UCSD-AML1 (cell line): ENCODE results near the gene FN3K.
"Not testable (repeated sequence)": the region's sequence is repeated elsewhere in the genome, so short reads cannot be mapped to it uniquely, and the experiment has no call there.

Source experiments
- DNase-seq: peaks from one replicate; lab custom pipeline; 2025; ENCODE audit not compliant: unreplicated experiment; lab: John Stamatoyannopoulos, UW

Gene FN3K

DNA sequence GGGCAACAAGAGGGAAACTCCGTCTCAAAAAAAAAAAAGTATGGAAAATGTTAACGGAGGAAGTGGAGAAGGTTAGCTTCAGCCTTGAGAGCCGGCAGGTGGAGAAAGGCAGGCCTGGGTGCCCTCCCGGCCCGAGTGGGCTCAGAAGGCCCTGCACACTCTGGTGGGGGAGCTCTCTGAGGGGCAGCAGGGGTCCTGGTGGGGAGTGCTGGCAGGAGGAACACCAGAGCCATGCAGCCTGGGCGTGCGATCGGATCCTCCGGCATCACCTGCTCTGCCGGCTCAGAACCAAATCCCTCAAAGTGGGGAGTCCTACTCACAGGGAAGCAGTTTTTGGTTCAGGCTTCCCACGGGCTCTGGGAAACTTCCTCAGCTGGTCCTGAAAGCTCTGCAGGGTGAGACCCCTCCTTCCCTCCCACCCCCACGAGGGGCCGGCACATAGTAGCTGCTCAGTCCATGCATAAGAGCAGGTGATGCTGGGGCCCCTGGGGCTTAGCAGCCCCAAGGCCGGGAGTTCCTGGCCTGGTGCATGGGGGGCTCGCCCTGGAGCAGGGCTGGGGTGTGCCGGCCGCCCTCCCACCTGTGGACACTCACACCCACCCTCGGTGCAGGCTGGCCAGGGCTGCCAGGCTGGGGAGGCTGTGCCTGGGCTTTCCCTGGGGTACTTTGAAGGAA, 1.2 kb downstream of the FN3K start:
- DNase-seq, result no peak

DNA sequence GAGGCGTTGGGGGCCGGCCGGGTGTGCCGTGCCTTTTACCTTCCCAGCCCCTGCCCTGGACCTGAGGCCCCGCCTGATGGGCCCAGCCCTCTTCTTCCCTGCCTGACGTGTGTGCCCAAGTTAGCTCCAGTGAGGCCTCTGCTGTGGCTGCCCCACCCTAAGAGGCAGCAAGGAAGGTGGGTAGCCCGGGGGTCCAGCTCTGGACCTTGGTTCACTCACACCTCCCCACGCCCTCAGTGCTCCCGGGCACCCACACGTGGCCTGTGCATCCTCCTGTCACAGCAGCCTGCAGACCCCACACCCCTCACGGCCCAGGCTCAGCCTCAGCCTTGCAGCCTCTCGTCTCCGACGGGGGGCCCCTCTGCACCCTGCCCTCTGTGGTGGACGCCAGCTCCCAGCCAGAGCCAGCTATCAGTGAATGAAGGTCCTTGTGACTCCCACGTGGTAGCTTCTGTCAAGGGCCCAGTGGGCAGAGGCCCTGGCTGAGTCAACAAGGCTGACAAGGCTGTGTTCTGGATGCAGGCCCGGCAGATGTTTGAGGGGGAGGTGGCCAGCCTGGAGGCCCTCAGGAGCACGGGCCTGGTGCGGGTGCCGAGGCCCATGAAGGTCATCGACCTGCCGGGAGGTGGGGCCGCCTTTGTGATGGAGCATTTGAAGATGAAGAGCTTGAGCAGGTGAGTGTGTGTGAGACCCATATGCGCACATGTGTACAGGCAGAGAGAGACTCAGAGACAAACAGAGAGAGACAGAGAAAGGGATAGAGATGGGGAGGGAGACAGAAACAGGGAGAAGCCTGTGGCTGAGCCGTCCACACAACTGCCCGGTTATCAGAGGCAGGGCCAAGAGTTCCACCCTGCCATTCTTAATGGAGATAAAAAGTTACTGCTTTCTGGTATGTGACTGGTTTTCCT, 2.8 kb downstream of the FN3K start:
- DNase-seq, result no peak

DNA sequence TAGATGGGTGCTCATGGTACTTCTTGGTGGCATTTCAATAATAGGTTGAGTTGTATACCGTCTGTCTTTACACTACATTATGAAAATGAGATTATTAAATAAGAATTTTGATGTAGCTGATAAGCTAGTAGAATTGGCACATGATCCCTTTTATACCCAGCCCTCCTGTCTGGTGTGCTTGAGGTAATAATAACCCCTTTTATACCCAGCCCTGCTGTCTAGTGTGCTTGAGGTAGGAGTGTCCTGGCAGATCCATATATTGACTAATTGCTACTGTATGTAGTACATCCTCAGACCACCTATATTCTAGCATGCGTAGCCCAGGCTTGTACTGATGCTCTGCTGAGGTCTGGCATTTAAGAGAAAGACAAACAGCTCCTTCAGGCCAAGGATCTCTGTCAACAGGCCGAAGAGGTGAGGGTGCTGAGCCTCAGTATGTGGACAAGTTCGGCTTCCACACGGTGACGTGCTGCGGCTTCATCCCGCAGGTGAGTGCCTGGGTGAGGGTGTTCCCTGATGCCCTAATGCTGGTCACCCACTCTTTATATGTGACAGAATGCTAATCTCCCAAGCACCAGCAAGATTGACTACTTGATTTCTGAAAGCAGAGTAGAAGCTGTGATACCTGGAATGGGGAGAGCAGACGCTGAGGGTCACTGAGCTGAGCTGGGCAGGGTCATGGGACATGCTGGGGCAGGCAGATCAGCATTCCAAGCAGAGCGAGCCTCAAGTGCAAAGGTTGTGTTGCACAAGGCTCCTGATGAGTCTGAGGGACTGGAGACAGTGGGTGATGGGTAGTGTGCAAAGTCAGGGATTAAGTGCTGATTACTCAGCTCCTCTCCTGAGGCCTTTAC, 5.7 kb downstream of the FN3K start:
- DNase-seq, result no peak

DNA sequence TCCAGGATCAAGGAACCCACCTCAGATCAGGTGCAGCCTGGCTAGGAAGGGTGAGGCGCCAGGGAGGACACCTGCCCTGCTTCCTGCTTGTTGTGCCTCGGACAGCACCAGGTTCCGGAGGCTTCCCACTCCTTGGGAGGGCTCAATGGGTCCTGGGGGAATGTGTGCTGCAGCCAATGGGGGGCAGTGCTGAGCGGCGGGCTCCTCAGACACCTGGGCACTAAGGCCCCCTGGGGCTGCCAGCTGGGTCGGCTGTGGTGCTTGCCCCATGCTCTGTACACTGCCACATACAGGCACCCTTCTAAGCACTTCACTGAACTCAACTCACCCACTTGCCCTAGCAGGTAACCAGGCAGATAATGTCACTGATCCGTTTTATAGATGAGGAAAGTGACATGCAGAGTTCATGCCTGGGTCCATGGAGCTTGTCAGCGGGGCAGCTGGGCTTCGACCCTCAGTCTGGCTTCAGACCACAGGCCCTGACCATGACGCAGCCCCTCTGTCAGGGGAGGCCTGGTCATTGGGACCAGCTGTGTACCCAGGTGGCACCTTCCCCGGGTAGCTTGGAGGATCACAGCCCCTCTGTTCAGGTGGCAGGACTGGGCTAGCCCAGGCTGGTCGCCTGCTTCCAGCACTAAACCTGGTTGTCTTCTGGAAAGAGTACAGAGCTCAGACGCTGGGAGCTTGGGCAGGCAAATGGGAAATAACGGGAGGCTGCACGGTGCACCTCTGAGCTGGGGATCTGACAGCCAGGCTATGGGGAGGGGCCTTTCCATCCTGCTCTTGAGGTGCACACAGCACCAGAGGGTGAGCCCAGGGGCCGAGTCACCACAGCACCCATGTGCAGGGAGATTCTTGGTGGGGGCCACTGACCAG, 8.2 kb downstream of the FN3K start:
- no peak for DNase-seq

DNA sequence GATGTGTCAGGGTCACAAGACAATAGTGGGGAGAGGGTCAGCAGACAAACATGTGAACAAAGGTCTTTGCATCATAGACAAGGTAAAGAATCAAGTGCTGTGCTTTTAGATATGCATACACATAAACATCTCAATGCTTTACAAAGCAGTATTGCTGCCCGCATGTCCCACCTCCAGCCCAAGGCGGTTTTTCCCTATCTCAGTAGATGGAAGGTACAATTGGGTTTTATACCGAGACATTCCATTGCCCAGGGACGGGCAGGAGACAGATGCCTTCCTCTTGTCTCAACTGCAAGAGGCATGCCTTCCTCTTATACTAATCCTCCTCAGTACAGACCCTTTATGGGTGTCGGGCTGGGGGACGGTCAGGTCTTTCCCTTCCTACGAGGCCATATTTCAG, 9.3 kb downstream of the FN3K start:
- not testable (repeated sequence) for DNase-seq

DNA sequence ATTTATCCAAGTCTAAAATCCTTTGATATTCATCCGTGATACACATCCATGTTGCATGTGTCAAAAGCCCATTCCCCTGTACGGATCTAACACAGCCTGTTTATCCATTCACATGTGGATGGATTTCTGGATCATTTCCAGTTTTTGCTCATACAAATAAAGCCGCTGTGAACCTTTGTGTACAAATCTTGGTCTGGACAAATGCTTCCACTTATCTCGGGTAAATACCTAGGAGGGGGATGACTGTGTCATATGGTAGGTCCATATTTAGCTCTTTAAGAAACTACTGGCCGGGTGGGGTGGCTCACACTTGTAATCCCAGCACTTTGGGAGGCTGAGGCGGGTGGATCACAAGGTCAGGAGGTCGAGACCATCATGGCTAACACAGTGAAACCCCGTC, 10.1 kb downstream of the FN3K start:
- DNase-seq, result no peak

DNA sequence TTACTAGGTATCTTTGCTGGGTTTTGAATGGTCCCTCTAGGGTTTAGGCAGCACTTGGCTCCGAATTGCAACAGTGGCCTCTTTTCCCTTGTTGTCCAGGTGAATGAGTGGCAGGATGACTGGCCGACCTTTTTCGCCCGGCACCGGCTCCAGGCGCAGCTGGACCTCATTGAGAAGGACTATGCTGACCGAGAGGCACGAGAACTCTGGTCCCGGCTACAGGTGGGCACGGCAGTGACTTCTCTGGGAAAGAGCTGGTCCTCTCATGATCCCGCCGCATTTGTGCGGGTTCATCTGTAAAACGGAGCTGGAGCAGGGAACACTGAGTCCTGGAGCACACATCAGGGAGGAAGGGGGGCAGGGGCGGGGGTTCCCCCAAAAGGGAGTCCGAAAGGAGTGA, 13.3 kb downstream of the FN3K start:
- no peak for DNase-seq

DNA sequence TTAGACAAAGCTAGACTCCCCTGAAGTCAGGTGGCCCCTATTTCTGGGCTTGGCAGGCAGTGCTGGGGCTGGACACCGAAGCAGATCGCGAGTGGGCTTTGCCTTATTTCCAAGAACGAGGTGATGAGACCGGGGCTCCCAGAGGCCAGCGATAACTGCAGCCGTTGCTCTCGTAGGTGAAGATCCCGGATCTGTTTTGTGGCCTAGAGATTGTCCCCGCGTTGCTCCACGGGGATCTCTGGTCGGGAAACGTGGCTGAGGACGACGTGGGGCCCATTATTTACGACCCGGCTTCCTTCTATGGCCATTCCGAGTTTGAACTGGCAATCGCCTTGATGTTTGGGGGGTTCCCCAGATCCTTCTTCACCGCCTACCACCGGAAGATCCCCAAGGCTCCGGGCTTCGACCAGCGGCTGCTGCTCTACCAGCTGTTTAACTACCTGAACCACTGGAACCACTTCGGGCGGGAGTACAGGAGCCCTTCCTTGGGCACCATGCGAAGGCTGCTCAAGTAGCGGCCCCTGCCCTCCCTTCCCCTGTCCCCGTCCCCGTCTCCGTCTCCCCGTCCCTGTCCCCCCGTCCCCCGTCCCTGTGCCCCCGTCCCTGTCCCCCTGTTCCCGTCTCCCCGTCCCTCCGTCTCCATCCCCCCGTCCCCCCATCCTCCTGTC, 15.0 kb downstream of the FN3K start:
- no peak for DNase-seq

DNA sequence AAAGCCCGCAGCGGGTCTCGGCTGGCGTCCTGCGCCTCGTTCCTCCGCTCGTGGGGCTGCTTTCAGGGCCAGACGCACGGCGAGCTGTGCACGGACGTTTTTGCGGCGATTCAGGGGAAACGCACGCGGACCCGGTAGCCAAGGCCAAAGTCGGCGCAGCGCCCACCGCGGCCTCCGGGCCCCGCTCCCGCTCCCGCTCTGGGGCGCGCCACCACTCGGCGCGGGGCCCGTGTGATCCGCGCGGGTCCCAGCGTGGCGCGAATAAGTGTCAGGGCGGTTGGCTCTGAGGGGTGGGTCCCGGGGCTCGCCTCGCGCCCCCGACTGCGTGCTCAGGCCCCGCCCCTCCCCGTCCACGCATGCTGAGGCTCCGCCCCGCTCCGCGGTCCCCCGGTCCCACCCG, 15.8 kb downstream of the FN3K start:
- DNase-seq, result no peak

DNA sequence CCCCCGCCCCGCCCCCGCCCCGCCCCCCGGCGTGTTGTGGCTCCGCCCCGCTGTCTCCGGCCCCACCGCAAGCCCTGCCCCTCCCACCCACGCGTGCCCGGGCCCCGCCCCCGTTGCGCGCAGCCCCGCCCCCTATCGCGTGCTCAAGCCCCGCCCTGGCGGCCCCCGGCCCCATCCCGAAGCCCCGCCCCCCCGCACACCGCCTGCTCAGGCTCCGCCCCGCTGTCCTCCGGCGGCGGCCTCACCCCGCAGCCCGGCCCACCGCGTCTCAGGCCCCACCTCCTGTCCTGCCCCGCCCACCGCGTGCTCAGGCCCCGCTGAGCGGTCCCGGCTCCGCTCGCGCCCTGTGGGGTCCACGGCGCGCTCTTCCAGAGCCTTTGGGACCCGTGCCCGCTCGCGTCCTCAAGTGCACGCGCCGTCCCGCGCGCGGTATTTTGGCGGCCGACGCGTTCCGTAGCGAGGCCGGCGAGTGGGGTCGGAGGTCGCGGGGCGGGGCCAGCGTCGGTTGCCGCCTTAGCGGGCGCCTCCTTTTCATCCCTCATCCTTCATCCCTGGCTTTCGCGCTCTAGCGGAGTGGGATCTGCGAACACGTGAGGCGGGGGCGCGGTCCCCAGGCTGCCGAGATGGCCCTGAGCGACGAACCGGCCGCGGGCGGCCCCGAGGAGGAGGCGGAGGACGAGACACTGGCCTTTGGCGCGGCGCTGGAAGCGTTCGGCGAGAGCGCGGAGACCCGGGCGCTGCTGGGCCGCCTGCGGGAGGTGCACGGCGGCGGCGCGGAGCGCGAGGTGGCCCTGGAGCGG, 16.4 kb downstream of the FN3K start, which contains the start of gene TBCD:
Gene TBCD (plus strand): TSS at position 495 of the 800 bp plus-strand sequence. CDS start 129 bp downstream, at position 624.
- DNase-seq, result peak; percentile 95

DNA sequence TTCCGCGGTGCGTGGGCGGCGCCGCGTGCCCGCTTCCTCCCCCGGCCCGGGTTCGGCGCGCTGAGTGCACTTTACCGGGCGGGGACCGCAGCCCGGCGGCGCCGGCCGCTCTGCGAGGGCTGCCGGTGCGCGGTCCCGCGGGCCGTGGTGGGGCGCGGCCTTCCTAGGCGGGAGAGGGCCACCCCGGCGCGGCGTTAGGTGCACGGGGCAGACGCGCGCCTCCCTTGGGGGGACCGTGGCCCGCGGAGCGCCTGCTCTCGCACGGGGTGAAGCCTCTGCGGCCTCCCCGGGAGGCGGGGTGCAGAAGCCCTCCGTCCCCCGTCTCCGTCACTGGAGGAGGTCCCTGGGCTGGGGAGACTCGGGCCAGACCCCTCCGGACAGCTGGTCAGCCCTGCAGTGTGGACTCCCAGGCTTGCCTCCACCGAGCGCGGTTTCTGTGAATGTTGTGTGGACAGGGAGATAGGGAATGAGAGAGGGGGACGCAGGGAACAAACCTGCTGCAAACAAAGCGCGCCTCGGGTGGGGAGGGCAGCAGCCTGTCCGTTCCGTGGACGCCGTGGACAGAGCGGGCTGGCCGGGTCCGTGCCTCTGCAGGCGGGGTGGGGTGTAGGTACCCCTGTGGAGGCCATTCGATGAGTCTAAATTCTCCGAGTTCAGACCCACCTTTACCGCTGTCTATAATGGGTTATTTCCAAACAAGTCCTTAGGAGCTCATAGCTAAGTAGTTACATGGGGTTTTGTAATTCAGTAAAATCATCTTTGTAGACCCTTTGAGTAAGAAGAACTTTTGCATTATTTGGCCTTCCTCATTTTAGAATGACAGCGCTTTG, 17.2 kb downstream of the FN3K start:
- DNase-seq, result no peak

DNA sequence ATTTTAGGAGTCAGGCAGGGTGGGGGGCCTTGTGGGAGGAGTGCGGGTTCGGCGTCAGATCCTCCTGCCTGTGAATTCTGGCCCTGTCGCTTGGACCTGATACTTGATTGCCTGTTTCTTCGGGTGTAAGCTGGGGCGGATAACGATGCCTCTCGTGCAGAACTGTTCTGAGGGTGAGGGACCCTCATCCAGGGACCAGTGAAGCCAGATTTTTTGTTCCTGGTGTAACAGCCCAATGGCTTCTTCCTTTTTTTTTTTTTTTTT, 17.7 kb downstream of the FN3K start:
- DNase-seq, result no peak

DNA sequence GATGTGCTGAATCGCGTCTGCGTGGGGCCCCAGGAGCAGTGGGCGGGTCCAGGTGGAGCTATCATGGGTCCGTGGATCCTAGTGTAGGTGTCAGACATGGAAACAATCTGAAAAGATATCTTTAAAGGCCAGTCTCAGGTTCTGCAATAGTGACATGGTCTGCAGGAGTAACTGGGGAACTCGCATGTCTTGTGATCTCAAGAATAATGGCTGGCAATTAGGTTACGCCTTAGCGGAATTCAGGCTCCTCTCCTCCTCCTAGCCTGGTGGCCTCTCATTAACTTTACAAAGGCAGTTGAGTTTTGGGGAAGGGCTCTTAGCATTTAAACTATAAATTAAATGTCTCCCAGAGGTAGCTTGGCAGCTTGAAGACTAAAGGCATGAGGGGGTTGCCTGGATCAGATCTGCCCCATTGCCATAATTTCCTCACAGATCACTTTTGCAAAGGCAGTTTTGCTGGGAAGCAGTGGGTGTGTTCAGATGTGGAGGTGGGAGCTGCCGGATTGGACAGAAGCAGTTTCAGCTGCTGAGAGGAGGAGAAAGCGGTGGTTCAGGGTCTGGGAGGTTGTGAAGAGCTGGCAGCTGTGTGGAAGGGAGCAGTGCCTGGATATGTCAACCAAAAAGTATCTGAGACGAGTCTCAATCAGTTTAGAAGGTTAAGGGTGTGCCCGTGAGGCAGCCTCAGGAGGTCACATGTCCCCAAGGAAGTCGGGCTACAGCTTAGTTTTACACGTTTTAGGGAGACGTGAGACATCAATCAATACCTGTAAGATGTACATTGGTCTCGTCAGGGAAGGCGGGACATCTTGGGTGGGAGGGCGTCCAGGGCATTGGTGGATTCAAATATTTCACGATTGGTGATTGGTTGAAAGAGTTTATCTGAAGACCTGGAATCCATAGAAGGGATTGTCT, 19.1 kb downstream of the FN3K start:
- no peak for DNase-seq

DNA sequence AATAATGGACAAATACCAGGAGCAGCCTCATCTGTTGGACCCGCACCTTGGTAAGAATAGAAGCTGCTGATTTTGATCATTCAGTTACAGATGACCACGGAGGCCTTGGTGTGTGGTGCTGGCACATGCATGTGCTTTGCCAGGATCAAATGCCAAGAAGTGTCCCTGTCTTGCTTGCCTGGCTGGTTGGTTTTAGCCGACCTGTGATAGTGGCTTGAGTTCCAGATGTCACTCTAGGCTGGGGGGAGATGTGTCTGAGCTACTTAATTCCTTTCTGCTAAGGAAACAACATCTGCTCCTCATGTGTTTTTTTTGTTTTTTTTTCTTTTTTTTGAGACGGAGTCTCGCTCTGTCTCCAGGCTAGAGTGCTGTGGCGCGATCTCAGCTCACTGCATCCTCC, 20.8 kb downstream of the FN3K start:
- no peak for DNase-seq

DNA sequence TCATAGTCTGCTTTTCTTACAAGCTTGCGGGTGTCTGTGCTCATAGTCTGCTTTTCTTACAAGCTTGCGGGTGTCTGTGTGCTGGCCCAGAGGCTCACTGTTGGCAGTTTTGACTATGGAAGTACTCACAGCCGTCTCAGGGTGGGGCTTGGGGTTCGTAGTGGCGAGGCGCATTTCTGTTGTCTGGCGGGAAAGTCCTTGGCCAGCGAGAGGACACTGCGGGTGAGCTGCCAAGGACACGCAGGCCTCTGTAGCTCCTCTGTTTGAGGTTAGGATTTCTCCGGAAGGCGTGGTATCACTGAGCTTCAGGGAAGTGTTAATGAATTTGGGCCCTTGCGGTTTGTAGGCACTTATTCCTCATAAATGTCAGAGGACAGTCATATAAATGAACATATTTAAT, 30.0 kb downstream of the FN3K start:
- no peak for DNase-seq

DNA sequence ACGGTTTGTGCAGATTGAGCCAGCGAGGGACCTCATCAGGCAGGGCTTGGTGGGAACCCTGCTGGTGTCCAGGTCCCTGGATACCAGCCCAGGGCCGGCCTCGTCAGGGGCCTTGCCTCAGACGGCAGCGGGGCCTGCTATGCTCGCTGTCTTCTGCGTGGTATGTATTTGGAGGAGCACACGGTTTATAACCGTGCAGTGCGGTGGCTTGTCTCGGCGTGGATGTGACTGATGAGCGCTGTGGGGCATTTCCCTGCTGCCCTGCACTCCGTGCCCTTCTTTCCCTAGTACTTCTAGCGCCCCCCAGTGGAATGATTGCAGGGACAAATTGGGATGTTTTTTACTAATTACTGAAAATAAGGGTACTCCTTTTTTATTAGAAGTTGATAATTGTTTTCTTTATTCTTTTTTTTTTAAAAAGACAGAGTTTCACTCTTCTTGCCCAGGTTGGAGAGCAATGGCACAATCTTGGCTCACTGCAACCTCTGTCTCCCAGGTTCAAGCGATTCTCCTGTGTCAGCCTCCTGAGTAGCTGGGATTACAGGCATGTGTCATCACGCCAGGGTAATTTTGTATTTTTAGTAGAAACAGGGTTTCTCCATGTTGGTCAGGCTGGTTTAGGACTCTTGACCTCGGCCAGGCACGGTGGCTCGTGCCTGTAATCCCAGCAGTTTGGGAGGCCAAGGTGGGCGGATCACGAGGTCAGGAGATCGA, 31.8 kb downstream of the FN3K start:
- peak; percentile 40 for DNase-seq

DNA sequence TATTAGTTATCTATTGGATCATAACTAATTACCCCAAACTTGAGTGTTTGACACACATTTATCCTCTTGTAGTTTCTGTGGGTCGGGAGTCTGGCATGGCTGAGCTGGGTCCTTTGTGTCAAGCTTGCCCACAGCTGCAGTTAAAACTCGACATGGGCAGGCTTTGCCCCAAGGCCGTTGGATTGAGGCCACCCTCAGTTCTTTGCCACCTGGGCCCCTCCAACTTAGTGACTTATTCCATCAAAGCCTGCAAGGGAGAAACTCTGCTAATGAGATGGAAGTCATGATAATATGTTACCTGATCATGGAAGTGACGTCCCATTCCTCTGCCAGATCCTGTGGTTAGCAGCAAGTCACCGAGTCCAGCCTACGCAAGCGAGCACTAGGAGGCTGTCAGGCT, 33.6 kb downstream of the FN3K start:
- DNase-seq, result no peak
